Measurements from ENCODE around the gene LRFN2.

The LRFN2 gene

GRCh38 chr6:40537446-40537845 is 49.7 kb downstream of the LRFN2 start:
- H3K4me3 ChIP-seq (ENCODE audit: low read length, poor library complexity, severe bottlenecking), result no peak overlapping the region
- no peak for TF ChIP-seq EZH2phosphoT487 (IDR thresholded peaks at IDR 0.05; ENCODE audit: borderline replicate concordance)
- TF ChIP-seq, protein P1, sequence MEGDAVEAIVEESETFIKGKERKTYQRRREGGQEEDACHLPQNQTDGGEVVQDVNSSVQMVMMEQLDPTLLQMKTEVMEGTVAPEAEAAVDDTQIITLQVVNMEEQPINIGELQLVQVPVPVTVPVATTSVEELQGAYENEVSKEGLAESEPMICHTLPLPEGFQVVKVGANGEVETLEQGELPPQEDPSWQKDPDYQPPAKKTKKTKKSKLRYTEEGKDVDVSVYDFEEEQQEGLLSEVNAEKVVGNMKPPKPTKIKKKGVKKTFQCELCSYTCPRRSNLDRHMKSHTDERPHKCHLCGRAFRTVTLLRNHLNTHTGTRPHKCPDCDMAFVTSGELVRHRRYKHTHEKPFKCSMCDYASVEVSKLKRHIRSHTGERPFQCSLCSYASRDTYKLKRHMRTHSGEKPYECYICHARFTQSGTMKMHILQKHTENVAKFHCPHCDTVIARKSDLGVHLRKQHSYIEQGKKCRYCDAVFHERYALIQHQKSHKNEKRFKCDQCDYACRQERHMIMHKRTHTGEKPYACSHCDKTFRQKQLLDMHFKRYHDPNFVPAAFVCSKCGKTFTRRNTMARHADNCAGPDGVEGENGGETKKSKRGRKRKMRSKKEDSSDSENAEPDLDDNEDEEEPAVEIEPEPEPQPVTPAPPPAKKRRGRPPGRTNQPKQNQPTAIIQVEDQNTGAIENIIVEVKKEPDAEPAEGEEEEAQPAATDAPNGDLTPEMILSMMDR (conservative IDR thresholded peaks at IDR 0.05; ENCODE audit: low read length), result no peak
- H3K9me2 ChIP-seq (replicated peaks; ENCODE audit: low read depth, low read length), result no peaks in the 10 kb centered on the region
- H3F3A ChIP-seq (ENCODE audit: low read depth), result no peaks in the 10 kb centered on the region
- peaks cover 28% of the 10 kb centered on the region for H3K4me1 ChIP-seq (ENCODE audit: insufficient read depth, low read length, poor library complexity, severe bottlenecking)
- no peak overlapping the region for H2AFZ ChIP-seq (ENCODE audit: low read length)
- H3K9me3 ChIP-seq (ENCODE audit: insufficient read depth, low read depth, low read length), result no peaks in the 10 kb centered on the region
- H3K9ac ChIP-seq (ENCODE audit: low read depth, low read length, poor library complexity, severe bottlenecking), result no peak overlapping the region
- H3K27me3 ChIP-seq (ENCODE audit: insufficient read depth, low read length, poor library complexity, severe bottlenecking), result no peaks in the 10 kb centered on the region
- no peaks in the 10 kb centered on the region for H3K36me3 ChIP-seq (ENCODE audit: insufficient read depth, low read length)
- H3K4me2 ChIP-seq (ENCODE audit: low read depth, low read length, poor library complexity, severe bottlenecking), result no peak overlapping the region
- no peaks in the 10 kb centered on the region for H4K20me1 ChIP-seq (ENCODE audit: insufficient read depth, low read length, poor library complexity, severe bottlenecking)
- no peaks in the 10 kb centered on the region for H3K79me2 ChIP-seq (ENCODE audit: insufficient read depth, low read length)

DNA sequence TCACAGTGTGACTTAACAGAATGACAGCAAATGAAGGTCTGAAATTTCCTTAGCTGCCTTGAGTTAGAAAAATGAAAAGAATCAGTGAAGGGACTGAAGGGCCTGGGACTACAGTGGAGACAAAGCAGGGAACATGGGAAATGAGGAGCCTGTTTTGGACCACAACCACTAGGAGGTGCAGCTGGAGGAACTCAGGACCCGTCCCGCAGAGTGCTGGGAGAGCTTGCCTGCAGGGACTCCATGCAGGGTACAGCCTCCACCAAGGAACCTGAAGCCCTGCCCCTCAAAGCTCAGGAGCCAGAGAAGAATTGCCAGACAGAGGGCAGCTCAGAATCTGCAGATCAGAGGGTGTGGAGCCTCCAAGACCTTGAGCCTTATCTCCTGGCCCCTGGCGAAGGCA is 50.7 kb downstream of the LRFN2 start:
- no peaks in the 10 kb centered on the region for H3K79me2 ChIP-seq (ENCODE audit: insufficient read depth, low read length)
- peaks cover 28% of the 10 kb centered on the region for H3K4me1 ChIP-seq (ENCODE audit: insufficient read depth, low read length, poor library complexity, severe bottlenecking)
- no peaks in the 10 kb centered on the region for H4K20me1 ChIP-seq (ENCODE audit: insufficient read depth, low read length, poor library complexity, severe bottlenecking)
- no peaks in the 10 kb centered on the region for H3K9me2 ChIP-seq (replicated peaks; ENCODE audit: low read depth, low read length)
- no peaks in the 10 kb centered on the region for H3K9me3 ChIP-seq (ENCODE audit: insufficient read depth, low read depth, low read length)
- H3K27me3 ChIP-seq (ENCODE audit: insufficient read depth, low read length, poor library complexity, severe bottlenecking), result no peaks in the 10 kb centered on the region
- no peaks in the 10 kb centered on the region for H3K36me3 ChIP-seq (ENCODE audit: insufficient read depth, low read length)
- H2AFZ ChIP-seq (ENCODE audit: low read length), result no peak overlapping the region
- TF ChIP-seq EZH2phosphoT487 (IDR thresholded peaks at IDR 0.05; ENCODE audit: borderline replicate concordance), result no peak
- TF ChIP-seq, protein P1 (conservative IDR thresholded peaks at IDR 0.05; ENCODE audit: low read length), result peak; percentile 40
- H3K9ac ChIP-seq (ENCODE audit: low read depth, low read length, poor library complexity, severe bottlenecking), result peak overlapping the region; percentile 26
- H3K4me3 ChIP-seq (ENCODE audit: low read length, poor library complexity, severe bottlenecking), result no peak overlapping the region
- H3K4me2 ChIP-seq (ENCODE audit: low read depth, low read length, poor library complexity, severe bottlenecking), result peak overlapping the region; percentile 61
- no peaks in the 10 kb centered on the region for H3F3A ChIP-seq (ENCODE audit: low read depth)

DNA sequence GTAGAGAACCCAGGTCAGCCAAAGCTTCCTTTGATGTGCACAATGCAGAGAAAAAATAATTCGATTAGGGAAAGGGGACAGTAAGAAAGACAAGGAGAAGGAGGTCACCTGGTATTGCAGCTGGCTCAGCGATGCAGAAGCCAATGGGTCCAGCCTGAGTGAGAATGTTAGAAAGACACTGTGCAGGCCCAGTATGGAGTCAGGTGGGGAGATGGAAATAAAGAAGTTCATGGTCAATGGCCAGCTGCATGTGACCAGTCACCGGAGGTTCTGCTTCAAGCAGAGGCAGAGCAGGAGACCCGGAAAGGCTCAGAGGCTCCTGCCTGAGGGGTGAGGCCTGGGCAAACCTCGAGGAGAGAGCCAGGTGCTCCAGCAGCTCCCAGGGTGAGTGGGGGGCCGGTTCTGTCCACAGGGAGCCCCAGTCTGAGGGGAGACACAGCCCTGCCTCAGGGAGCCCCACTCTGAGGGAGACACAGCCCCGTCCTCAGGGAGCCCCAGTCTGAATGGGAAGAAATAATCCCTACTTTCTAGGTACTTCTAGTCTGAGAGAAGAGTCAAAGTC is 51.3 kb downstream of the LRFN2 start:
- Histone ChIP-seq H3K79me2 (ENCODE audit: insufficient read depth, low read length) (no peaks in the 10 kb centered on the region), H3K36me3 (ENCODE audit: insufficient read depth, low read length) (no peaks in the 10 kb centered on the region), H3K4me1 (ENCODE audit: insufficient read depth, low read length, poor library complexity, severe bottlenecking) (peaks cover 28% of the 10 kb centered on the region), H4K20me1 (ENCODE audit: insufficient read depth, low read length, poor library complexity, severe bottlenecking) (no peaks in the 10 kb centered on the region), H2AFZ (ENCODE audit: low read length) (no peak overlapping the region), H3K9me3 (ENCODE audit: insufficient read depth, low read depth, low read length) (no peaks in the 10 kb centered on the region), H3K4me3 (ENCODE audit: low read length, poor library complexity, severe bottlenecking) (peak overlapping the region; percentile 31), H3K9ac (ENCODE audit: low read depth, low read length, poor library complexity, severe bottlenecking) (peak overlapping the region; percentile 26), H3K9me2 (replicated peaks; ENCODE audit: low read depth, low read length) (no peaks in the 10 kb centered on the region), H3F3A (ENCODE audit: low read depth) (no peaks in the 10 kb centered on the region), H3K27me3 (ENCODE audit: insufficient read depth, low read length, poor library complexity, severe bottlenecking) (no peaks in the 10 kb centered on the region), H3K4me2 (ENCODE audit: low read depth, low read length, poor library complexity, severe bottlenecking) (peak overlapping the region; percentile 61)
- no peak for TF ChIP-seq EZH2phosphoT487 (IDR thresholded peaks at IDR 0.05; ENCODE audit: borderline replicate concordance)
- TF ChIP-seq, protein P1 (conservative IDR thresholded peaks at IDR 0.05; ENCODE audit: low read length), result no peak

Measured in Loucy (cell line).